HG03045 (cell line): ENCODE measurements around the gene KRT74.

Source experiments
- ATAC-seq: cut with Tn5 transposase; IDR thresholded peaks from one replicate; pipeline ENCODE4 v1.9.1; 2021; ENCODE audit warnings: mild to moderate bottlenecking, moderate library complexity; ENCODE audit not compliant: unreplicated experiment

Gene KRT74

GRCh38 chr12:52539821-52540173, 33.8 kb downstream of the KRT74 start:
- ATAC-seq, result no peak

GRCh38 chr12:52539083-52539820, 34.4 kb downstream of the KRT74 start:
- ATAC-seq, result no peak

- no peak for ATAC-seq
Observed at GRCh38 chr12:52537101-52537500, 36.5 kb downstream of the KRT74 start.

GRCh38 chr12:52535574-52535973, 38.1 kb downstream of the KRT74 start:
- ATAC-seq, result no peak

- ATAC-seq, result no peak
Observed at GRCh38 chr12:52534482-52534881, 39.2 kb downstream of the KRT74 start.

- no peak for ATAC-seq
Observed at GRCh38 chr12:52533686-52534470, 39.8 kb downstream of the KRT74 start.

- no peak for ATAC-seq
Observed at GRCh38 chr12:52532636-52533035, 41.0 kb downstream of the KRT74 start.

GRCh38 chr12:52531566-52532300, 41.9 kb downstream of the KRT74 start:
- ATAC-seq, result no peak

- ATAC-seq, result no peak
Observed at GRCh38 chr12:52530905-52531304, 42.7 kb downstream of the KRT74 start.

GRCh38 chr12:52530366-52530765, 43.3 kb downstream of the KRT74 start:
- ATAC-seq, result no peak

GRCh38 chr12:52529846-52530245, 43.8 kb downstream of the KRT74 start:
- ATAC-seq, result no peak

GRCh38 chr12:52529417-52529816, 44.2 kb downstream of the KRT74 start:
- no peak for ATAC-seq

GRCh38 chr12:52528641-52529143, 45.0 kb downstream of the KRT74 start:
- ATAC-seq, result no peak

GRCh38 chr12:52527121-52527800, 46.4 kb downstream of the KRT74 start:
- no peak for ATAC-seq

- no peak for ATAC-seq
Observed at GRCh38 chr12:52526511-52526951, 47.1 kb downstream of the KRT74 start.

- no peak for ATAC-seq
Observed at GRCh38 chr12:52525661-52526499, 47.8 kb downstream of the KRT74 start.

- ATAC-seq, result no peak
Observed at GRCh38 chr12:52524898-52525591, 48.6 kb downstream of the KRT74 start.

- no peak for ATAC-seq
Observed at GRCh38 chr12:52524241-52524897, 49.3 kb downstream of the KRT74 start.

- ATAC-seq, result no peak
Observed at GRCh38 chr12:52523824-52524223, 49.8 kb downstream of the KRT74 start.
